Smooth muscle cell (in vitro differentiated cells): Measurements from ENCODE around the gene FAM53A. TPM values are rescaled to one million over a fixed set of nuclear protein-coding genes. Genes with fewer than 3 reads are reported as not detected.
"Not testable (repeated sequence)": the region's sequence is repeated elsewhere in the genome, so short reads cannot be mapped to it uniquely, and the experiment has no call there.

Experiments used
- DNase-seq: peaks from one replicate; lab custom pipeline; 2025; ENCODE audit not compliant: unreplicated experiment; lab: John Stamatoyannopoulos, UW
- H2AFZ ChIP-seq: fragments of 200-600 bp; sonication (generic); 2 replicates; pipeline ENCODE4 v1.6.0; 2016; ENCODE audit warnings: antibody characterized with exemption, low read depth, mild to moderate bottlenecking
- H3F3A ChIP-seq: fragments of 200-600 bp; sonication (generic); 2 replicates; pipeline ENCODE4 v1.6.0; 2017; ENCODE audit warnings: antibody characterized with exemption, low read depth
- H3K27ac ChIP-seq: fragments of 200-600 bp; sonication (generic); 2 replicates; pipeline ENCODE4 v1.5.1; 2016; ENCODE audit warnings: low read depth, mild to moderate bottlenecking
- H3K27me3 ChIP-seq: fragments of 200-600 bp; sonication (generic); 2 replicates; pipeline ENCODE4 v1.6.1; 2016; ENCODE audit warnings: low read depth, mild to moderate bottlenecking
- H3K36me3 ChIP-seq: fragments of 200-600 bp; sonication (generic); 2 replicates; pipeline ENCODE4 v1.5.1; 2016; ENCODE audit warnings: low read depth
- H3K4me1 ChIP-seq: fragments of 200-600 bp; sonication (generic); 2 replicates; pipeline ENCODE4 v1.5.1; 2016; ENCODE audit warnings: low read depth
- H3K4me2 ChIP-seq: fragments of 200-600 bp; sonication (generic); 2 replicates; pipeline ENCODE4 v1.6.0; 2016; ENCODE audit warnings: mild to moderate bottlenecking
- H3K4me3 ChIP-seq: fragments of 200-600 bp; sonication (generic); 2 replicates; pipeline ENCODE4 v1.5.1; 2016; ENCODE audit warnings: mild to moderate bottlenecking
- H3K79me2 ChIP-seq: fragments of 200-600 bp; sonication (generic); 2 replicates; pipeline ENCODE4 v1.6.0; 2016; ENCODE audit warnings: low read depth, mild to moderate bottlenecking
- H3K9ac ChIP-seq: fragments of 200-600 bp; sonication (generic); 2 replicates; pipeline ENCODE4 v1.6.0; 2016; ENCODE audit warnings: low read depth
- H3K9me3 ChIP-seq: fragments of 200-600 bp; sonication (generic); replicated peaks from 2 replicates; pipeline ENCODE4 v1.5.1; 2016; ENCODE audit warnings: low read depth
- H4K20me1 ChIP-seq: fragments of 200-600 bp; sonication (generic); 2 replicates; pipeline ENCODE4 v1.6.0; 2016; ENCODE audit warnings: low read depth
- CTCF ChIP-seq: fragments of 200-600 bp; sonication (generic); IDR thresholded peaks from 2 replicates; pipeline ENCODE4 v1.5.1; 2017; ENCODE audit warnings: borderline replicate concordance, mild to moderate bottlenecking, antibody characterized with exemption; ENCODE audit not compliant: insufficient read depth, poor library complexity, severe bottlenecking
- WGBS: methylation state at CpG from one replicate; pipeline ENCODE4 v1.1.7; 2016; ENCODE audit warnings: low lambda C conversion rate; 5-methylcytosine and 5-hydroxymethylcytosine counted together
- polyA plus RNA-seq: library from polyadenylated mRNA; unstranded; fragments of >200 nt; fragmentation: Nextera tagmentation; extraction: Ambion mirVana; gene quantifications from 2 replicates; pipeline ENCODE4 v1.2.1, GENCODE V29; 2016
- total RNA-seq: library from RNA; depleted of rRNA; stranded (reverse); fragments of >200 nt; gene quantifications from 2 replicates; pipeline ENCODE4 v1.2.3, GENCODE V29; 2014

The FAM53A gene
- total and polyA plus RNA-seq, 2 experiments from 2014 or later, result 0.70 TPM; not detected in 1

GRCh38 chr4:1708581-1708980 is 24.5 kb upstream of the FAM53A start:
- Histone ChIP-seq H3K9me3 (no peaks in the 10 kb centered on the region), H2AFZ (no peak overlapping the region), H3K27me3 (no peaks in the 10 kb centered on the region), H3K4me2 (peak overlapping the region; percentile 48), H3K4me1 (peaks cover 17% of the 10 kb centered on the region), H3K27ac (no peak overlapping the region), H3F3A (peaks cover 7% of the 10 kb centered on the region), H3K36me3 (no peaks in the 10 kb centered on the region), H3K4me3 (no peak overlapping the region), H3K9ac (no peak overlapping the region), H4K20me1 (peaks cover 74% of the 10 kb centered on the region), H3K79me2 (peaks cover 71% of the 10 kb centered on the region)
- TF ChIP-seq CTCF, result no peak
- no peak for DNase-seq
- 43% methylated on average over 1 of the region's 1 CpG for WGBS

GRCh38 chr4:1706358-1706757 is 22.2 kb upstream of the FAM53A start:
- Histone ChIP-seq H2AFZ (no peak overlapping the region), H3K4me2 (no peak overlapping the region), H3K4me3 (no peak overlapping the region), H3K4me1 (peaks cover 17% of the 10 kb centered on the region), H3K79me2 (peaks cover 87% of the 10 kb centered on the region), H3K27me3 (no peaks in the 10 kb centered on the region), H3F3A (peaks cover 7% of the 10 kb centered on the region), H3K9ac (no peak overlapping the region), H3K36me3 (no peaks in the 10 kb centered on the region), H3K27ac (no peak overlapping the region), H3K9me3 (no peaks in the 10 kb centered on the region), H4K20me1 (peaks cover 92% of the 10 kb centered on the region)
- no peak for TF ChIP-seq CTCF
- no peak for DNase-seq
- WGBS, result 94% methylated on average over 6 of the region's 6 CpGs

GRCh38 chr4:1705732-1706131 is 21.6 kb upstream of the FAM53A start:
- no peak for TF ChIP-seq CTCF
- H3K9ac ChIP-seq, result no peak overlapping the region
- no peaks in the 10 kb centered on the region for H3K9me3 ChIP-seq
- no peak overlapping the region for H3K4me3 ChIP-seq
- no peak overlapping the region for H3K27ac ChIP-seq
- H3K4me1 ChIP-seq, result peaks cover 12% of the 10 kb centered on the region
- no peaks in the 10 kb centered on the region for H3K27me3 ChIP-seq
- H3F3A ChIP-seq, result peaks cover 7% of the 10 kb centered on the region
- H3K79me2 ChIP-seq, result peaks cover 84% of the 10 kb centered on the region
- H4K20me1 ChIP-seq, result peaks cover 92% of the 10 kb centered on the region
- H3K4me2 ChIP-seq, result no peak overlapping the region
- H3K36me3 ChIP-seq, result no peaks in the 10 kb centered on the region
- 96% methylated on average over 6 of the region's 6 CpGs for WGBS
- H2AFZ ChIP-seq, result no peak overlapping the region
- no peak for DNase-seq

GRCh38 chr4:1703867-1704266 is 19.8 kb upstream of the FAM53A start:
- Histone ChIP-seq H3K4me2 (no peak overlapping the region), H3K27ac (no peak overlapping the region), H3F3A (peaks cover 4% of the 10 kb centered on the region), H3K4me1 (peaks cover 3% of the 10 kb centered on the region), H3K4me3 (no peak overlapping the region), H3K36me3 (peaks cover 14% of the 10 kb centered on the region), H3K9me3 (no peaks in the 10 kb centered on the region), H4K20me1 (peaks cover 87% of the 10 kb centered on the region), H3K27me3 (no peaks in the 10 kb centered on the region), H2AFZ (no peak overlapping the region), H3K79me2 (peaks cover 77% of the 10 kb centered on the region), H3K9ac (no peak overlapping the region)
- no peak for DNase-seq
- 71% methylated on average over 1 of the region's 1 CpG for WGBS
- TF ChIP-seq CTCF, result no peak

- H2AFZ ChIP-seq, H3F3A ChIP-seq, H3K27ac ChIP-seq, H3K9me3 ChIP-seq, H3K4me3 ChIP-seq, H3K9ac ChIP-seq, H3K27me3 ChIP-seq, DNase-seq, H3K4me2 ChIP-seq, H3K4me1 ChIP-seq: not testable (repeated sequence)
- Histone ChIP-seq H3K36me3 (peaks cover 14% of the 10 kb centered on the region), H3K79me2 (peaks cover 59% of the 10 kb centered on the region), H4K20me1 (peaks cover 71% of the 10 kb centered on the region)
- 96% methylated on average over 8 of the region's 8 CpGs for WGBS
These were observed 17.6 kb upstream of the FAM53A start for GRCh38 chr4:1701671-1702070.
